Thyroid gland (tissue), 4 donors: Measurements from ENCODE around the gene DPY19L2.
"Not testable (repeated sequence)": the region's sequence is repeated elsewhere in the genome, so short reads cannot be mapped to it uniquely, and the experiment has no call there.

ENCODE experiments used
- CTCF ChIP-seq, 6 experiments: fragments of 200-600 bp in 3 of 6; fragments of 450-650 bp in 3 of 6; sonication (generic) in 3 of 6; IDR thresholded peaks; one replicate each; pipeline ENCODE4 v1.5.1; 2016 to 2019; ENCODE audit warnings: antibody characterized with exemption in 6 of 6, mild to moderate bottlenecking in 2 of 6, inconsistent platforms in 1 of 6, moderate library complexity in 1 of 6
- POLR2A ChIP-seq, 2 donors: fragments of 450-650 bp; IDR thresholded peaks; one replicate each; pipeline ENCODE4 v1.6.1; 2017; ENCODE audit warnings: antibody characterized with exemption in 2 of 2, mild to moderate bottlenecking in 2 of 2, moderate library complexity in 1 of 2

GRCh38 chr12:63663005-63663404, 5.3 kb downstream of the DPY19L2 start:
- TF ChIP-seq CTCF, POLR2A (IDR thresholded peaks at IDR 0.05): not testable (repeated sequence)
